ENCODE results near the gene TOMM40. TPM values are rescaled to one million over a fixed set of nuclear protein-coding genes. Genes with fewer than 3 reads are reported as not detected.

The TOMM40 gene
- total and polyA plus RNA-seq, 9 of the 15 experiments (the other 6 are each of a cell fraction or from before 2014, with no cell fraction given), result 0.89 to 290 (median 160) TPM

- H3K79me2 ChIP-seq (ENCODE audit: control insufficient read depth, insufficient read depth, low read length), result peaks cover 63% of the 10 kb centered on the region
- peaks cover 6% of the 10 kb centered on the region; the same call in 1 of the 2 replicates for H4K20me1 ChIP-seq (replicated peaks; ENCODE audit: control insufficient read depth, insufficient read depth, low read length)
- DNase-seq (ENCODE audit: extremely low read depth in 1 of 4, low spot score in 3 of 4), result no peak
- no peak for ATAC-seq
- H3K36me3 ChIP-seq (ENCODE audit: control insufficient read depth, insufficient read depth, low read length), result peaks cover 78% of the 10 kb centered on the region
- in situ Hi-C loops (cut with MboI), result loop anchor here (10.0 kb wide), 1 partner anchor 160 kb away; no protein-coding TSS in a partner anchor
- intact Hi-C loops (cut with micrococcal nuclease), result no loop called here
- H3K4me3 ChIP-seq, result no peak overlapping the region
- ChIA-PET CTCF (ENCODE audit: low intra/inter-chr PET ratio) (no interaction called here), POLR2A (interaction anchor here (1.2 to 1.9 kb wide), 2 partner anchors 8 to 10 kb away, joined by 3 to 11 read pairs; partner anchors contain the start of gene APOE)
- peak overlapping the region in 1 of 2 experiments; percentile 65; a peak in 2 of 4 replicates for H3K9ac ChIP-seq (ENCODE audit: insufficient read depth in 1 of 2, low read depth in 2 of 2, low read length in 2 of 2)
- BruUV-seq (replicated peaks), result no TSS peak
- no peaks in the 10 kb centered on the region for H3K9me3 ChIP-seq (replicated peaks; ENCODE audit: control insufficient read depth, insufficient read depth, low read depth, low read length)
- no peaks in the 10 kb centered on the region for H3K27me3 ChIP-seq (ENCODE audit: control insufficient read depth in 2 of 2, insufficient read depth in 2 of 2, low read length in 2 of 2)
- WGBS (ENCODE audit: insufficient coverage, low coverage, missing lambda C conversion rate), result 83% methylated on average over 9 of the region's 9 CpGs
- H2AFZ ChIP-seq (ENCODE audit: low read depth, low read length), result no peak overlapping the region
- H3K9me1 ChIP-seq (ENCODE audit: control insufficient read depth, insufficient read depth, low read length), result peaks cover 3% of the 10 kb centered on the region
- no peak for FAIRE-seq
- H3K4me1 ChIP-seq (replicated peaks in 1 of 2; ENCODE audit: control insufficient read depth in 2 of 2, insufficient read depth in 2 of 2, low read length in 2 of 2), result peaks cover 12 to 33% of the 10 kb centered on the region in 2 experiments
- TF ChIP-seq ESRRB (CRISPR knock-in tag; IDR thresholded peaks at IDR 0.05; ENCODE audit: borderline replicate concordance) (no peak), HCFC1 (IDR thresholded peaks at IDR 0.05; ENCODE audit: low read depth, low read length) (no peak), CEBPZ (IDR thresholded peaks at IDR 0.05; ENCODE audit: borderline replicate concordance, low read depth, low read length) (no peak), USF1 (CRISPR knock-in tag; IDR thresholded peaks at IDR 0.05) (no peak), CHD2 (IDR thresholded peaks at IDR 0.05; ENCODE audit: low read depth, low read length) (no peak), XRCC5 (IDR thresholded peaks at IDR 0.05; ENCODE audit: low read depth, low read length) (no peak), XRCC4 (IDR thresholded peaks at IDR 0.05; ENCODE audit: extremely low read depth, insufficient read depth, insufficient read length) (no peak), ATF3 (IDR thresholded peaks at IDR 0.05) (no peak), ATF3 (CRISPR knock-in tag; conservative IDR thresholded peaks at IDR 0.05) (no peak), SRSF3 (IDR thresholded peaks at IDR 0.05; ENCODE audit: insufficient read depth, low read length) (no peak), ZEB2 (IDR thresholded peaks at IDR 0.05) (no peak), DNMT1 (IDR thresholded peaks at IDR 0.05) (no peak), PTBP1 (IDR thresholded peaks at IDR 0.05; ENCODE audit: low read depth, low read length) (no peak), ZFP30 (CRISPR knock-in tag; IDR thresholded peaks at IDR 0.05; ENCODE audit: borderline replicate concordance) (no peak), NR0B1 (IDR thresholded peaks at IDR 0.05; ENCODE audit: partially characterized antibody) (no peak)
- H3K27ac ChIP-seq (ENCODE audit: extremely low read depth, low read depth, low read length), result no peak overlapping the region
- no peak overlapping the region for H3K4me2 ChIP-seq (ENCODE audit: insufficient read depth, low read length)
Measured at GRCh38 chr19:44894946-44895345, 3.9 kb downstream of the TOMM40 start.

Measured in K562 (cell line).